Natural killer cell (primary cell): ENCODE measurements around the gene PRKAG2. TPM values are rescaled to one million over a fixed set of nuclear protein-coding genes. Genes with fewer than 3 reads are reported as not detected.

ENCODE experiments used
- ATAC-seq, 3 donors: fragments of 150-1000 bp in 2 of 3; fragments of 200-7000 bp in 1 of 3; cut with Tn5 transposase; 1 replicate in 1 of 3; 2 replicates in 2 of 3; pipeline ENCODE4 v1.10.0; 2021; ENCODE audit warnings: mild to moderate bottlenecking in 2 of 3, moderate library complexity in 2 of 3
- DNase-seq, 2 donors: peaks; one replicate each; pipeline versions ENCODE4 v3.0.0 to v3.0.0-alpha.2; 2013 to 2021; ENCODE audit warnings: mixed read lengths in 1 of 2
- H3K27ac ChIP-seq: one replicate; pipeline ENCODE4 v1.5.1; 2013; ENCODE audit warnings: mild to moderate bottlenecking, low read length
- H3K27me3 ChIP-seq: one replicate; pipeline ENCODE4 v1.6.1; 2013; ENCODE audit warnings: low read length; ENCODE audit not compliant: control insufficient read depth, insufficient read depth
- H3K36me3 ChIP-seq: one replicate; pipeline ENCODE4 v1.6.1; 2013; ENCODE audit warnings: low read length; ENCODE audit not compliant: control insufficient read depth, insufficient read depth
- H3K4me1 ChIP-seq: one replicate; pipeline ENCODE4 v1.6.1; 2013; ENCODE audit warnings: low read length; ENCODE audit not compliant: control insufficient read depth, insufficient read depth
- H3K4me3 ChIP-seq: one replicate; pipeline ENCODE4 v1.5.1; 2013; ENCODE audit warnings: low read length
- H3K9me3 ChIP-seq: one replicate; pipeline ENCODE4 v1.6.1; 2013; ENCODE audit warnings: low read length; ENCODE audit not compliant: control insufficient read depth, insufficient read depth
- H3K27ac Mint-ChIP-seq, 2 donors: one replicate each; pipeline ENCODE4 v1.8.0; 2022; ENCODE audit warnings: mild to moderate bottlenecking in 2 of 2, mixed read lengths in 2 of 2, moderate library complexity in 1 of 2
- H3K27me3 Mint-ChIP-seq, 2 donors: one replicate each; pipeline ENCODE4 v1.8.0; 2022; ENCODE audit warnings: low read depth in 2 of 2, mixed read lengths in 2 of 2
- H3K36me3 Mint-ChIP-seq: one replicate; pipeline ENCODE4 v1.8.0; 2022; ENCODE audit warnings: mixed read lengths
- H3K4me1 Mint-ChIP-seq, 2 donors: one replicate each; pipeline ENCODE4 v1.8.0; 2022; ENCODE audit warnings: mixed read lengths in 2 of 2
- H3K4me3 Mint-ChIP-seq: one replicate; pipeline ENCODE4 v1.8.0; 2022; ENCODE audit warnings: mild to moderate bottlenecking, moderate library complexity, mixed read lengths
- H3K9me3 Mint-ChIP-seq, 2 donors: one replicate each; pipeline ENCODE4 v1.8.0; 2022; ENCODE audit warnings: mixed read lengths in 2 of 2
- WGBS: methylation state at CpG from one replicate; pipeline ENCODE4 v1.1.7; 2013; ENCODE audit warnings: missing lambda C conversion rate; ENCODE audit not compliant: insufficient coverage; 5-methylcytosine and 5-hydroxymethylcytosine counted together
- intact Hi-C: fragments of 100-400 bp; cut with micrococcal nuclease; formaldehyde crosslinking; loops from one replicate; pipeline ENCODE4 v1.14.2; 2022
- total RNA-seq, 4 donors: library from RNA; stranded (reverse); fragments of 120-200 nt in 1 of 4; gene quantifications; one replicate each; pipeline versions ENCODE4 v1.2.3 to v1.2.4, GENCODE V29; 2013 to 2022
- TF ChIP-seq, protein P1 (sequence below): fragments of 200-600 bp; IDR thresholded peaks from one replicate; pipeline ENCODE4 v1.8.0; 2022; ENCODE audit warnings: antibody characterized with exemption

Gene PRKAG2
- total RNA-seq, 3 donors from 2014 or later (not counting 1 experiment from before 2014, with no cell fraction given) = 42.6 to 66.5 (median 64.4) TPM

DNA sequence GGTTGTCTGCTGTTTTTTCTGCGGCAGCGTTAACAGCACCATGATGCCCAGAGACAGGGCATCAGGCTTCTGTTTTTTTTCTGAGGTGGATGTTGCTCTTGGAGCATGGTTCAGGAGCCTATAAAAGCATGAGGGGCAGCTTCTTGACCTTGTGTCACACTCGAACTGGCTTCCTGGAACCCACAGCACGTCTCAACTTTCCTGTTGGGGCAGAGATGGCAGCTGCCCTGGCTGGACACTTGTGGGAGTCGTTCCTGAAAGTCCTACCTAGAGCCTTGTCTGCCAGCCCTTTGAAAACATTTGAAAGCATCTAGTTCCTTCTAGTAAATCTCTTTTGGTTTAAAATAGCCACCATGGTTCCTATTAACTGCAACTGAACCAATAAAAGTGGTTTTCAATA is 28.9 kb upstream of the PRKAG2 start:
- DNase-seq = no peak
- intact Hi-C loops = no loop called here
- peaks cover 23 to 33% of the 10 kb centered on the region in 2 donors for H3K27me3 Mint-ChIP-seq
- no peaks in the 10 kb centered on the region for H3K36me3 ChIP-seq
- H3K27ac ChIP-seq = no peak overlapping the region
- H3K27ac Mint-ChIP-seq = no peak overlapping the region
- no peaks in the 10 kb centered on the region for H3K9me3 ChIP-seq
- H3K4me3 Mint-ChIP-seq = no peak overlapping the region
- H3K4me3 ChIP-seq = no peak overlapping the region
- 15% methylated on average over 5 of the region's 5 CpGs for WGBS
- no peaks in the 10 kb centered on the region for H3K4me1 Mint-ChIP-seq
- no peak for ATAC-seq
- TF ChIP-seq, protein P1, sequence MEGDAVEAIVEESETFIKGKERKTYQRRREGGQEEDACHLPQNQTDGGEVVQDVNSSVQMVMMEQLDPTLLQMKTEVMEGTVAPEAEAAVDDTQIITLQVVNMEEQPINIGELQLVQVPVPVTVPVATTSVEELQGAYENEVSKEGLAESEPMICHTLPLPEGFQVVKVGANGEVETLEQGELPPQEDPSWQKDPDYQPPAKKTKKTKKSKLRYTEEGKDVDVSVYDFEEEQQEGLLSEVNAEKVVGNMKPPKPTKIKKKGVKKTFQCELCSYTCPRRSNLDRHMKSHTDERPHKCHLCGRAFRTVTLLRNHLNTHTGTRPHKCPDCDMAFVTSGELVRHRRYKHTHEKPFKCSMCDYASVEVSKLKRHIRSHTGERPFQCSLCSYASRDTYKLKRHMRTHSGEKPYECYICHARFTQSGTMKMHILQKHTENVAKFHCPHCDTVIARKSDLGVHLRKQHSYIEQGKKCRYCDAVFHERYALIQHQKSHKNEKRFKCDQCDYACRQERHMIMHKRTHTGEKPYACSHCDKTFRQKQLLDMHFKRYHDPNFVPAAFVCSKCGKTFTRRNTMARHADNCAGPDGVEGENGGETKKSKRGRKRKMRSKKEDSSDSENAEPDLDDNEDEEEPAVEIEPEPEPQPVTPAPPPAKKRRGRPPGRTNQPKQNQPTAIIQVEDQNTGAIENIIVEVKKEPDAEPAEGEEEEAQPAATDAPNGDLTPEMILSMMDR = no peak
- no peaks in the 10 kb centered on the region for H3K9me3 Mint-ChIP-seq
- H3K36me3 Mint-ChIP-seq = no peaks in the 10 kb centered on the region
- no peaks in the 10 kb centered on the region for H3K4me1 ChIP-seq
- H3K27me3 ChIP-seq = no peaks in the 10 kb centered on the region

DNA sequence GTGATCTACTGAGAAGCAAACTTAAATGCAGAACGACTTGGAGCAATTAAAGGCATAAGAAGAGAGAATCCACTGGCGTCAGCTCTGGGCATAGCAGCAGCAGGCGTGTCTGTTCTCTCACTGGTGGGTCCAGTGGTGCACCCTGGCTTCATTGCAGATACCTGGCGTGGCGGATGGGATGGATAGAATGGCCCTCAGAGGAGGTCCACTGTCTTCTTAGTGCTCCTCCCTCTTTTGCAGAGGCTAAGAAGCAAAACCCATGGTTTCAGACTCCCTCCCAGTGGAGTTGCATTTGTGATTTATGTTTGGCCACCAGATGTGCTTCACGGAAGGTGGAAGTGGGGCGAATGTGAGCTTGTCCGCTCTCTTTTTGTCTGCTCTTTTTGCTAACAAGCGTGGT is 28.4 kb upstream of the PRKAG2 start:
- DNase-seq = no peak
- Mint-ChIP-seq H3K9me3 (no peaks in the 10 kb centered on the region), H3K4me1 (no peaks in the 10 kb centered on the region), H3K27ac (no peak overlapping the region), H3K36me3 (no peaks in the 10 kb centered on the region), H3K4me3 (no peak overlapping the region), H3K27me3 (peaks cover 24 to 37% of the 10 kb centered on the region in 2 donors)
- H3K4me3 ChIP-seq = no peak overlapping the region
- H3K36me3 ChIP-seq = no peaks in the 10 kb centered on the region
- intact Hi-C loops = no loop called here
- H3K27ac ChIP-seq = no peak overlapping the region
- no peaks in the 10 kb centered on the region for H3K9me3 ChIP-seq
- 49% methylated on average over 9 of the region's 9 CpGs for WGBS
- TF ChIP-seq, protein P1 = no peak
- H3K4me1 ChIP-seq = no peaks in the 10 kb centered on the region
- ATAC-seq = no peak
- H3K27me3 ChIP-seq = no peaks in the 10 kb centered on the region

DNA sequence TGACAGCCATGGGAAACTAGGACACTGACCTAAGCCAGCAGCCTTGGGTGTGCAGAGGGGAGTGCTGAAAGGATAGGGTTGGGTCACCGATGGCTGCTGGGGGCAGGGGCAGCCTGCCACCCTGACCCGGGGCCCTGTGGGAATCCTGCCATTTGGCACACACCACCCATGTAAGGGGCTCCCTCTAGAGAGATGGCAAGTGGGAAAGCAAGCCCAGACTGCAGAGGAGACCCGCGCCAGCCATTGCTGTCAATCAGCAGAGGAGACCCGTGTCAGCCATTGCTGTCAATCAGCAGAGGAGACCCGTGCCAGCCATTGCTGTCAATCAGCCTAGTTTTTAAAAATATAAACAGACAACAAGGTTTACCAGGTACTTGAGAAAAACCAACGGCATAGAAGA is 27.4 kb upstream of the PRKAG2 start:
- Mint-ChIP-seq H3K4me3 (no peak overlapping the region), H3K27me3 (peaks cover 33 to 47% of the 10 kb centered on the region in 2 donors), H3K36me3 (no peaks in the 10 kb centered on the region), H3K9me3 (no peaks in the 10 kb centered on the region), H3K27ac (no peak overlapping the region), H3K4me1 (no peaks in the 10 kb centered on the region)
- ATAC-seq (no peak), DNase-seq (no peak)
- intact Hi-C loops = no loop called here
- Histone ChIP-seq H3K9me3 (no peaks in the 10 kb centered on the region), H3K36me3 (no peaks in the 10 kb centered on the region), H3K4me3 (no peak overlapping the region), H3K27me3 (no peaks in the 10 kb centered on the region), H3K4me1 (no peaks in the 10 kb centered on the region), H3K27ac (no peak overlapping the region)
- TF ChIP-seq, protein P1 = no peak
- 84% methylated on average over 7 of the region's 7 CpGs for WGBS

DNA sequence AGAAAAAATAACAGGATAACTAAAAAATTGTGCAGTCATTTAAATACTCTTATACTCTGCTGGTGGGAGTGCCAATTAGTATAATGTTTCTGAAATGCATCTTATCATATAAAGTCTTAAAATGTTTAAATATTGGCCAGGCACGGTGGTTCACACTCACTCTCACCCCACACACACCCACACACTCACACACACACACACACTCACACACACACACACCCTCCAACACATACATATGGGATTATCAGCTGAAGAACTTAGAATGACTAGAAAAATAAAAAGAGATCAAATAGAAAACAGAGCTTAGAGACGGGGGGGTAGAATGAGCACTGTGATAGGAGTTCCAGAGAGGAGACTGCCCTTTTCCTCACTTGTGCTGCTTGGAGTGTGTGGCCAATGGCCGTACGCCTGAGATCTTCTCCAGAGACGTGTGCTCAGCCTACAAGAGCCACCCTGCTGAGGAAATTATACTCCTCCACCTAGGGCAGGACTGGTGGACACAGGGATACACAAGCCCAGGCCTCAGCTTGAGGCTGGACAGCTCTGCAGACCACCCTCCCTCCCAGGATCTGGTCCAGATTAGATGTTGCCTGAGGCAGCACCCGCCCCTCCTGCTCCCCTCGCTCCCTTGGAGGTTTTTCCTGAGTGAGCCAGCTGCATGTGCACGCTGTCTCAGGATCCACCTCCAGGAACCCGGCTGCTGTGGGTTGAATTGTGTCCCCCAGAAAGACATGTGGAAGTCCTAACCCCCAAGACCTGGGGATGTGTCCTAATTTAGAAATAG is 26.5 kb upstream of the PRKAG2 start:
- 89% methylated on average over 8 of the region's 9 CpGs for WGBS
- no peak overlapping the region for H3K27ac ChIP-seq
- Mint-ChIP-seq H3K27me3 (peaks cover 31 to 42% of the 10 kb centered on the region in 2 donors), H3K36me3 (no peaks in the 10 kb centered on the region), H3K9me3 (no peaks in the 10 kb centered on the region), H3K4me1 (no peaks in the 10 kb centered on the region), H3K4me3 (no peak overlapping the region), H3K27ac (no peak overlapping the region)
- ATAC-seq (no peak), DNase-seq (no peak)
- H3K4me1 ChIP-seq = no peaks in the 10 kb centered on the region
- no peaks in the 10 kb centered on the region for H3K9me3 ChIP-seq
- H3K4me3 ChIP-seq = no peak overlapping the region
- intact Hi-C loops = no loop called here
- TF ChIP-seq, protein P1 = no peak
- no peaks in the 10 kb centered on the region for H3K27me3 ChIP-seq
- H3K36me3 ChIP-seq = no peaks in the 10 kb centered on the region
